Measurements from ENCODE around the gene TRMT6. TPM values are rescaled to one million over a fixed set of nuclear protein-coding genes. Genes with fewer than 3 reads are reported as not detected.

TRMT6 gene
- polyA plus RNA-seq, 1 donor (not counting 4 experiments of a cell fraction or from before 2014, with no cell fraction given) = 26.3 TPM

GRCh38 chr20:5970381-5970780 lies 20.0 kb upstream of the TRMT6 start:
- H3K36me3 ChIP-seq (ENCODE audit: control insufficient read depth in 2 of 2, extremely low read depth in 1 of 2, insufficient read depth in 2 of 2, low read length in 2 of 2) = peaks cover 0 to 2% of the 10 kb centered on the region in 2 experiments

DNA sequence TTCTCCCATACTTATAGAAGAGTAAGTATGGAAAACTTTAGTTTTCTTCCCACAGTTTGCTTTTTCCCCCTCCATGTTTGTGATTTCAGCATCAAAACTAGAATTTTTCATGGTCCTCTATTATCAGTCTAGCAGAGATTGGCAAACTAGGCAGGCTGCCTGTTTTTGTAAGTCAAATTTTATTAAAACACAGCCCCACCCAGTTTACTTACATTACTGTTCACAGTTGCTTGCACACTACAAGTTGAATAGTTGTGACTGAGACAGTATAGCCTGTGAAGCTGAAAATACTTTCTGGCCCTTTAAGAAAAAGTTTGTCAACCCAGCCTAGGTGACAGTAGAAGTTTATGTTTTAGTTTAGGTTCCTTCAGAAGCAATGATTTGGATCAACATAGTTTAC lies 19.6 kb upstream of the TRMT6 start:
- H3K4me3 ChIP-seq (ENCODE audit: control insufficient read depth in 2 of 3, extremely low read depth in 1 of 3, insufficient read depth in 2 of 3, low read depth in 1 of 3, low read length in 3 of 3) = no peak overlapping the region
- no peak for DNase-seq (ENCODE audit: low read depth, low spot score)
- dilution Hi-C loops (cut with MboI; ENCODE audit: extremely low pct_ligation_motif_present, low sequenced_read_pairs) = no loop called here
- TF ChIP-seq CTCF (optimal IDR thresholded peaks at IDR 0.05 in 1 of 3, IDR thresholded peaks at IDR 0.05 in 1 of 3, conservative IDR thresholded peaks at IDR 0.05 in 1 of 3; ENCODE audit: extremely low read depth in 1 of 3, insufficient read depth in 2 of 3, low read length in 3 of 3) = no peak
- no peak for TF ChIP-seq EZH2 (IDR thresholded peaks at IDR 0.05; ENCODE audit: low read length)
- no peak overlapping the region for H3K9ac ChIP-seq (ENCODE audit: control insufficient read depth, extremely low read depth, insufficient read depth, low read length)
- no peak for FAIRE-seq
- no peak overlapping the region for H3K27ac ChIP-seq (ENCODE audit: control insufficient read depth, insufficient read depth, low read length)
- no peaks in the 10 kb centered on the region for H3K79me2 ChIP-seq (ENCODE audit: control insufficient read depth, insufficient read depth, low read length)
- no peaks in the 10 kb centered on the region for H3K9me1 ChIP-seq (ENCODE audit: control insufficient read depth, extremely low read depth, insufficient read depth, low read length)
- no peaks in the 10 kb centered on the region for H4K20me1 ChIP-seq (ENCODE audit: control insufficient read depth, extremely low read depth, insufficient read depth, low read length)
- H3K9me3 ChIP-seq (ENCODE audit: control insufficient read depth, low read depth, low read length) = no peaks in the 10 kb centered on the region
- H3K27me3 ChIP-seq (ENCODE audit: control insufficient read depth, extremely low read depth, insufficient read depth, low read length) = no peaks in the 10 kb centered on the region
- H3K36me3 ChIP-seq (ENCODE audit: control insufficient read depth in 2 of 2, extremely low read depth in 1 of 2, insufficient read depth in 2 of 2, low read length in 2 of 2) = peaks cover 0 to 2% of the 10 kb centered on the region in 2 experiments
- no peaks in the 10 kb centered on the region for H3K4me1 ChIP-seq (ENCODE audit: control insufficient read depth, extremely low read depth, insufficient read depth, low read length)
- H3K4me2 ChIP-seq (ENCODE audit: control insufficient read depth, extremely low read depth, insufficient read depth, low read depth, low read length) = no peak overlapping the region
- no peak overlapping the region for H2AFZ ChIP-seq (ENCODE audit: control insufficient read depth, low read length)

More at GRCh38 chr20:5970381-5970780, 20.0 kb upstream of the TRMT6 start:
- Histone ChIP-seq H3K4me1 (ENCODE audit: control insufficient read depth, extremely low read depth, insufficient read depth, low read length) (no peaks in the 10 kb centered on the region), H3K4me2 (ENCODE audit: control insufficient read depth, extremely low read depth, insufficient read depth, low read depth, low read length) (no peak overlapping the region), H3K27ac (ENCODE audit: control insufficient read depth, insufficient read depth, low read length) (no peak overlapping the region), H3K9ac (ENCODE audit: control insufficient read depth, extremely low read depth, insufficient read depth, low read length) (no peak overlapping the region), H3K27me3 (ENCODE audit: control insufficient read depth, extremely low read depth, insufficient read depth, low read length) (no peaks in the 10 kb centered on the region), H4K20me1 (ENCODE audit: control insufficient read depth, extremely low read depth, insufficient read depth, low read length) (no peaks in the 10 kb centered on the region), H2AFZ (ENCODE audit: control insufficient read depth, low read length) (no peak overlapping the region), H3K79me2 (ENCODE audit: control insufficient read depth, insufficient read depth, low read length) (no peaks in the 10 kb centered on the region), H3K9me3 (ENCODE audit: control insufficient read depth, low read depth, low read length) (no peaks in the 10 kb centered on the region), H3K4me3 (ENCODE audit: control insufficient read depth in 2 of 3, extremely low read depth in 1 of 3, insufficient read depth in 2 of 3, low read depth in 1 of 3, low read length in 3 of 3) (no peak overlapping the region), H3K9me1 (ENCODE audit: control insufficient read depth, extremely low read depth, insufficient read depth, low read length) (no peaks in the 10 kb centered on the region)
- TF ChIP-seq EZH2 (IDR thresholded peaks at IDR 0.05; ENCODE audit: low read length) (no peak), CTCF (optimal IDR thresholded peaks at IDR 0.05 in 1 of 3, IDR thresholded peaks at IDR 0.05 in 1 of 3, conservative IDR thresholded peaks at IDR 0.05 in 1 of 3; ENCODE audit: extremely low read depth in 1 of 3, insufficient read depth in 2 of 3, low read length in 3 of 3) (no peak)
- dilution Hi-C loops (cut with MboI; ENCODE audit: extremely low pct_ligation_motif_present, low sequenced_read_pairs) = no loop called here
- FAIRE-seq = no peak
- no peak for DNase-seq (ENCODE audit: low read depth, low spot score)

Data from keratinocyte (primary cell).